Measurements from ENCODE around the gene TMEM18. TPM values are rescaled to one million over a fixed set of nuclear protein-coding genes. Genes with fewer than 3 reads are reported as not detected.
A peak's percentile ranks its signal among the peaks of the same experiment; 100 is the strongest.

Gene TMEM18
- polyA plus RNA-seq, 1 of the 3 experiments (the other 2 are of a cell fraction): 29.3 TPM

DNA sequence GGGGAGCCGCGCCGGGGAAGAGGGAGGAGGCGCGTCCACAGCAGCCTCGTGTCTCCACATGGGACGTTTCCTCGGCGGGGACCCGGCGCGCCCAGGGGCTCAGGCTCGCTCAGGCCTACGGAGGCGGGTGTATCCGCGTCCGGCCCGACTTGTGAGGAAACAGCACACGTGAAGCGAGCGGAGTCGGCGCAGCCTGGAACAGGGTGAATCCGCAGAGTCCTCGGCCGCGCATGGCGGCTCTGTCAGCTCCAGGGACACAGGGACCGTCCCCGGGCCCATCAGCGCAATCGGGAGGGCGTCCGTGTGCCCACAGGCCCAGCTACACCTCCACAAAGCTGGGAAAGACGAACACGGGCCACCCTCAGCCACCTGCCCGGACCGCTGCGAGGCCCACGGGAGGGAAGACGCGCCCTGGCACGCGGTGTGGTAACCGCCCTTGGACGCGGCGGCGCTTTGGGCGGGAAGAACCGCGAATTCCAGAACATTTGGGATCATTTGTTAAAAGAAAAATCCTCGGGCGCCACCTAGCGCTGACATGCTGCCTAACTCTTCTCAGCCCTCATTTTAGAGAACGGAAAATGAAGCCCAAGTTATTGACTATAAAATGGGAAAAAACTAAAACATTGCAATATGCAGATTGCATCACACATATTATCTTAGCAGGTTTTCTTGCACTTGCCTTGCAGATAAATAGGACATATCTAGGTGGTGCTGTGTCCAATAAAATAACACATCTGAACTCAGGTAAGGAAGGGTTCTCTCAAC, 40.4 kb downstream of the TMEM18 start:
- DNase-seq: peak; percentile 89
- H3K4me2 ChIP-seq: no peak overlapping the region
- no peaks in the 10 kb centered on the region for H4K20me1 ChIP-seq (ENCODE audit: insufficient read depth)
- no peaks in the 10 kb centered on the region for H3K79me2 ChIP-seq (ENCODE audit: insufficient read depth)
- 56% methylated on average over 54 of the region's 57 CpGs for WGBS (ENCODE audit: low lambda C conversion rate)
- no peaks in the 10 kb centered on the region for H3K9me2 ChIP-seq
- no peaks in the 10 kb centered on the region for H3F3A ChIP-seq (replicated peaks; ENCODE audit: insufficient read depth)
- ChIA-PET POLR2A (no interaction called here), CTCF (interaction anchor here (0.6 to 8.0 kb wide), 49 partner anchors 8 to 618 kb away, joined by 3 to 124 read pairs (median 4); partner anchors contain the start of gene ALKAL2)
- H3K4me1 ChIP-seq (ENCODE audit: control insufficient read depth in 1 of 2, insufficient read depth in 2 of 2, low read depth in 1 of 2, low read length in 1 of 2): peaks cover 0 to 11% of the 10 kb centered on the region in 2 experiments; a peak in 2 of 4 replicates
- H3K4me3 ChIP-seq (ENCODE audit: low read depth in 2 of 2, low read length in 1 of 2): no peak overlapping the region
- H3K9me3 ChIP-seq: no peaks in the 10 kb centered on the region
- peak overlapping the region in 1 of 2 experiments; percentile 39; a peak in 1 of 4 replicates for H3K27ac ChIP-seq (ENCODE audit: low read depth in 2 of 2, low read length in 1 of 2)
- no peaks in the 10 kb centered on the region for H3K27me3 ChIP-seq (ENCODE audit: insufficient read depth)
- TF ChIP-seq TAF1 (IDR thresholded peaks at IDR 0.05; ENCODE audit: borderline replicate concordance, low read depth, low read length): no peak
- TF ChIP-seq GATA2 (CRISPR knock-in tag; IDR thresholded peaks at IDR 0.05): no peak
- TF ChIP-seq SMC3 (IDR thresholded peaks at IDR 0.05; ENCODE audit: low read depth, low read length): peak; percentile 83
- no peak for TF ChIP-seq POLR2AphosphoS5 (IDR thresholded peaks at IDR 0.05; ENCODE audit: low read depth, low read length)
- TF ChIP-seq RAD21 (IDR thresholded peaks at IDR 0.05; ENCODE audit: low read length): peak; percentile 96
- TF ChIP-seq, protein P1, sequence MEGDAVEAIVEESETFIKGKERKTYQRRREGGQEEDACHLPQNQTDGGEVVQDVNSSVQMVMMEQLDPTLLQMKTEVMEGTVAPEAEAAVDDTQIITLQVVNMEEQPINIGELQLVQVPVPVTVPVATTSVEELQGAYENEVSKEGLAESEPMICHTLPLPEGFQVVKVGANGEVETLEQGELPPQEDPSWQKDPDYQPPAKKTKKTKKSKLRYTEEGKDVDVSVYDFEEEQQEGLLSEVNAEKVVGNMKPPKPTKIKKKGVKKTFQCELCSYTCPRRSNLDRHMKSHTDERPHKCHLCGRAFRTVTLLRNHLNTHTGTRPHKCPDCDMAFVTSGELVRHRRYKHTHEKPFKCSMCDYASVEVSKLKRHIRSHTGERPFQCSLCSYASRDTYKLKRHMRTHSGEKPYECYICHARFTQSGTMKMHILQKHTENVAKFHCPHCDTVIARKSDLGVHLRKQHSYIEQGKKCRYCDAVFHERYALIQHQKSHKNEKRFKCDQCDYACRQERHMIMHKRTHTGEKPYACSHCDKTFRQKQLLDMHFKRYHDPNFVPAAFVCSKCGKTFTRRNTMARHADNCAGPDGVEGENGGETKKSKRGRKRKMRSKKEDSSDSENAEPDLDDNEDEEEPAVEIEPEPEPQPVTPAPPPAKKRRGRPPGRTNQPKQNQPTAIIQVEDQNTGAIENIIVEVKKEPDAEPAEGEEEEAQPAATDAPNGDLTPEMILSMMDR (IDR thresholded peaks at IDR 0.05): peak; percentile 82
- H2AFZ ChIP-seq (ENCODE audit: low read depth): no peak overlapping the region
- H3K9ac ChIP-seq: no peak overlapping the region
- H3K36me3 ChIP-seq (replicated peaks in 1 of 2; ENCODE audit: control insufficient read depth in 1 of 2, insufficient read depth in 2 of 2, low read length in 1 of 2): no peaks in the 10 kb centered on the region

DNA sequence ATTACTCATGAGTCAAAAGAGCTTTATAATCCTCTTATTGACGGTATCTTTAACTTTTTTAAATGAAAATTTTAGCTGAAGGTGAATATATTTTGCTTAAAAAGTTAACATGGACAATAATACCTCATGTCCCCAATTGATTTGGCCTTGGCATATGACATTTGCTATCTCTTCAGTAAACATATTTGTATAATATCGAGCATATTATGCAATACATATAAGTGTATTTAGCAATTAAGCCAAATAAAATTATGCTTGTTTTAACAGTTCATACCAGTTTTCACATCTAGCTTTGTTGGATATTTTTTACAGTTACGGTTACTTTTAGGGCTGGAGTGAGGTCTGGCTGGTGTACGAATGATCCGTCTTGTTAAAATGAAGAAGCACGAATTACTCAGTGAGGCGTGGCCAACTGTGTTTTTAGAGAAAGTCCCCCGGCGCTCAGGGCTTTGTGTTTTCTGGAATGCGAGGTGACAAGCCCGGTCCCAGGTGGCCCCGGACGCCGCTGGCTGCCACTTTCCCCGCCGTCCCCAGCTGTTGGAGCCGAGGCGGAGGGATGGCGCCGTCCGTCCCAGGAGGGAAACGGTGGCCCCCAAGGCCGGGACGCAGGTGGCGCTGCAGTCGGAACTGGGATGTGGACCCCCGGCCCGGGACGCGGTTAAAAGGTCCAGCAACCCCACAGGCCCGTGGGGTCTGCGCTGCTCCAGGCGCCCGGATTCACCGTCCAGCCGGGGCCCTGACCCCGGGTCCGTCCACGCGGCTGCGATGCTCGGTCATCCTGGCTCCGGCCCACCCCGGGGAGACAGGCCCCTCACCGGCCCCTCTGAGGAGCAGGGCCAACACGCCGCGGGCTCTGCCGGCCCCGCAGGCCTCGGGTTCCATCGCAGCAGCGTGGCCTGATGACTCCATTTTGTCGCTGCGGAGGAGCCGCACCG, 41.3 kb downstream of the TMEM18 start:
- Histone ChIP-seq H3K9ac (no peak overlapping the region), H3K4me2 (no peak overlapping the region), H2AFZ (ENCODE audit: low read depth) (no peak overlapping the region), H3K9me2 (no peaks in the 10 kb centered on the region; the same call in 1 of the 2 replicates), H3K4me1 (ENCODE audit: control insufficient read depth in 1 of 2, insufficient read depth in 2 of 2, low read depth in 1 of 2, low read length in 1 of 2) (peaks cover 0 to 11% of the 10 kb centered on the region in 2 experiments; a peak in 2 of 4 replicates), H3K27ac (ENCODE audit: low read depth in 2 of 2, low read length in 1 of 2) (no peak overlapping the region), H3K79me2 (ENCODE audit: insufficient read depth) (no peaks in the 10 kb centered on the region), H3K9me3 (no peaks in the 10 kb centered on the region; the same call in 1 of the 2 replicates), H3K27me3 (ENCODE audit: insufficient read depth) (no peaks in the 10 kb centered on the region), H3K36me3 (replicated peaks in 1 of 2; ENCODE audit: control insufficient read depth in 1 of 2, insufficient read depth in 2 of 2, low read length in 1 of 2) (no peaks in the 10 kb centered on the region), H3F3A (replicated peaks; ENCODE audit: insufficient read depth) (no peaks in the 10 kb centered on the region), H3K4me3 (ENCODE audit: low read depth in 2 of 2, low read length in 1 of 2) (no peak overlapping the region), H4K20me1 (ENCODE audit: insufficient read depth) (no peaks in the 10 kb centered on the region)
- DNase-seq: no peak
- WGBS (ENCODE audit: low lambda C conversion rate): 85% methylated on average over 45 of the region's 57 CpGs
- no peak for TF ChIP-seq CHD2 (IDR thresholded peaks at IDR 0.05; ENCODE audit: low read length, partially characterized antibody)
- TF ChIP-seq, protein P2, sequence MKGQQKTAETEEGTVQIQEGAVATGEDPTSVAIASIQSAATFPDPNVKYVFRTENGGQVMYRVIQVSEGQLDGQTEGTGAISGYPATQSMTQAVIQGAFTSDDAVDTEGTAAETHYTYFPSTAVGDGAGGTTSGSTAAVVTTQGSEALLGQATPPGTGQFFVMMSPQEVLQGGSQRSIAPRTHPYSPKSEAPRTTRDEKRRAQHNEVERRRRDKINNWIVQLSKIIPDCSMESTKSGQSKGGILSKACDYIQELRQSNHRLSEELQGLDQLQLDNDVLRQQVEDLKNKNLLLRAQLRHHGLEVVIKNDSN (IDR thresholded peaks at IDR 0.05; ENCODE audit: borderline replicate concordance, low read depth): no peak
- TF ChIP-seq, protein P3, sequence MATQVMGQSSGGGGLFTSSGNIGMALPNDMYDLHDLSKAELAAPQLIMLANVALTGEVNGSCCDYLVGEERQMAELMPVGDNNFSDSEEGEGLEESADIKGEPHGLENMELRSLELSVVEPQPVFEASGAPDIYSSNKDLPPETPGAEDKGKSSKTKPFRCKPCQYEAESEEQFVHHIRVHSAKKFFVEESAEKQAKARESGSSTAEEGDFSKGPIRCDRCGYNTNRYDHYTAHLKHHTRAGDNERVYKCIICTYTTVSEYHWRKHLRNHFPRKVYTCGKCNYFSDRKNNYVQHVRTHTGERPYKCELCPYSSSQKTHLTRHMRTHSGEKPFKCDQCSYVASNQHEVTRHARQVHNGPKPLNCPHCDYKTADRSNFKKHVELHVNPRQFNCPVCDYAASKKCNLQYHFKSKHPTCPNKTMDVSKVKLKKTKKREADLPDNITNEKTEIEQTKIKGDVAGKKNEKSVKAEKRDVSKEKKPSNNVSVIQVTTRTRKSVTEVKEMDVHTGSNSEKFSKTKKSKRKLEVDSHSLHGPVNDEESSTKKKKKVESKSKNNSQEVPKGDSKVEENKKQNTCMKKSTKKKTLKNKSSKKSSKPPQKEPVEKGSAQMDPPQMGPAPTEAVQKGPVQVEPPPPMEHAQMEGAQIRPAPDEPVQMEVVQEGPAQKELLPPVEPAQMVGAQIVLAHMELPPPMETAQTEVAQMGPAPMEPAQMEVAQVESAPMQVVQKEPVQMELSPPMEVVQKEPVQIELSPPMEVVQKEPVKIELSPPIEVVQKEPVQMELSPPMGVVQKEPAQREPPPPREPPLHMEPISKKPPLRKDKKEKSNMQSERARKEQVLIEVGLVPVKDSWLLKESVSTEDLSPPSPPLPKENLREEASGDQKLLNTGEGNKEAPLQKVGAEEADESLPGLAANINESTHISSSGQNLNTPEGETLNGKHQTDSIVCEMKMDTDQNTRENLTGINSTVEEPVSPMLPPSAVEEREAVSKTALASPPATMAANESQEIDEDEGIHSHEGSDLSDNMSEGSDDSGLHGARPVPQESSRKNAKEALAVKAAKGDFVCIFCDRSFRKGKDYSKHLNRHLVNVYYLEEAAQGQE (IDR thresholded peaks at IDR 0.05; ENCODE audit: low read depth, low read length): no peak
- no peak for TF ChIP-seq FOXM1 (IDR thresholded peaks at IDR 0.05; ENCODE audit: low read depth)
- no peak for TF ChIP-seq SMC3 (IDR thresholded peaks at IDR 0.05; ENCODE audit: low read depth, low read length)
- ChIA-PET POLR2A (interaction anchor here (0.9 kb wide), 1 partner anchor 96 kb away, joined by 3 read pairs; no protein-coding TSS in a partner anchor), CTCF (interaction anchor here (0.6 to 8.0 kb wide), 66 partner anchors 9 to 617 kb away, joined by 3 to 124 read pairs (median 4); partner anchors contain the start of gene ALKAL2)

Data from SK-N-SH (cell line).